Fibroblast of villous mesenchyme (primary cell): ENCODE results near the gene STARD3. TPM values are rescaled to one million over a fixed set of nuclear protein-coding genes. Genes with fewer than 3 reads are reported as not detected.

ENCODE experiments used
- DNase-seq: peaks from one replicate; pipeline ENCODE4 v3.0.0-alpha.2; 2010; ENCODE audit warnings: low read depth
- H3K4me3 ChIP-seq: 2 replicates; pipeline ENCODE4 v1.5.1; 2011; ENCODE audit warnings: low read depth, mild to moderate bottlenecking, low read length
- CTCF ChIP-seq: IDR thresholded peaks from 2 replicates; pipeline ENCODE4 v1.5.1; 2012; ENCODE audit warnings: low read depth, mild to moderate bottlenecking, low read length; ENCODE audit not compliant: insufficient read depth
- total RNA-seq: library from RNA; depleted of rRNA; stranded (reverse); fragments of >200 nt; gene quantifications from 2 replicates; pipeline ENCODE4 v1.2.3, GENCODE V29; 2012

The STARD3 gene
- total RNA-seq, 1 donor: 23.7 TPM

GRCh38 chr17:39596543-39597267, 40.2 kb upstream of the STARD3 start:
- DNase-seq: no peak
- no peak for TF ChIP-seq CTCF
- no peak overlapping the region for H3K4me3 ChIP-seq

DNA sequence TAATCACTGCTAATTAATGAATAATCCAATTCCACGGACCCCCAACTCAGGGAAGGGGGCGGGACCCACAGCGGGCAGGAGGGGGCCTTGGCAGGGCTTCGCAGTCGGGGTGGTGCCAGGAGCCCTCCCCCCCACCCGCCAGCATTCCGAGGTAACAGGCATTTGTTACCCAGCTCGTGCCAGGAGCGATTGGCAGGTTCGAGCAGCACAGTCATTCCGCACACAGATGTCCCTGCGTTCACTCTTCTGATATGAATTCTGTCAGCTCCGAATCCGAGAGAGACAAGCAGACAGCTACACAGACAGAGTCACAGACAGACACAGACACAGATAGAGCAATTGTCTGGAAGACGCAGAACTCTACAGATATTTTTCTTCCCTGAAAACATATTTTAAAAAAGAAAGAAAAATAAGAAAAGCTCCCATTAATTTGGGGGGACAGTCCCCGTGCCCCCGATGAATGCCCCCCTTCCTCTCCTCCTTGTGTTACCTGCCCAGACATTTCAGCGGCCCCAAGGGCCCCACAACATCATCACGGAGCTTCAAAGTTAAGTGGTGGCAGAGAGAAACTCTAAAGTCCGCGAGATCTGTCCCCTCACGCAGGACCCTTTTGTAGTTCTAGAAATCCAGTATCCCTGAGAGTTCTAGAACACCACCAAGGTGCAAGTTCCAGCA, 39.4 kb upstream of the STARD3 start:
- no peak for TF ChIP-seq CTCF
- DNase-seq: no peak
- no peak overlapping the region for H3K4me3 ChIP-seq

DNA sequence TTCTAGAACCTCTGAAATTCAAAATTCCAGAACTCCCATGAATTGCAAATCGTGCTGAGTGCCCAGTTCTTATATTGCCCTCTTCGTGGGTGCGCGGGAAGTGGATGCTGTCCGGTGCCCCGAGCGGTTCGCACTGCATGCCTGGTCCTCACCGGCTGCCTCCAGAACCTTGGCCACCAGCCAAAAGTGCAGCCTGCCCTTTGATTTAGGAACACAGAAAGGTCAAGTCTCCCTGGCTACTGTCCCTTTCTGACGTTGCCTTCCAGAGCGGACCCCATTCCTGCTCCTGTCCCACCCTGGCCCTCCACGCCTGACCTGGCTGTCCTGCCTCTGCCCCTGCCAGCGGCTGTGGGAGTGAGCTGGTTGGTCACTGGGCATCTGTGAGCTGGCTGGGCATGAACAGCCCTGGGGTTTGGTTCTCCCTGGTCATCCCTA, 38.9 kb upstream of the STARD3 start:
- no peak overlapping the region for H3K4me3 ChIP-seq

GRCh38 chr17:39598630-39599003, 38.3 kb upstream of the STARD3 start:
- no peak for TF ChIP-seq CTCF
- no peak overlapping the region for H3K4me3 ChIP-seq
- DNase-seq: no peak

More for the DNA sequence above, 38.9 kb upstream of the STARD3 start:
- DNase-seq: no peak
- TF ChIP-seq CTCF: no peak

GRCh38 chr17:39599004-39599664, 37.8 kb upstream of the STARD3 start:
- TF ChIP-seq CTCF: no peak
- no peak for DNase-seq
- H3K4me3 ChIP-seq: no peak overlapping the region

GRCh38 chr17:39599665-39600231, 37.2 kb upstream of the STARD3 start:
- TF ChIP-seq CTCF: no peak
- DNase-seq: no peak
- H3K4me3 ChIP-seq: no peak overlapping the region
